Endothelial cell of umbilical vein (primary cell): ENCODE measurements around the gene CIBAR2. TPM values are rescaled to one million over a fixed set of nuclear protein-coding genes. Genes with fewer than 3 reads are reported as not detected.

Source experiments
- BruUV-seq: library from RNA; stranded (reverse); fragments of 400-500 nt; replicated peaks from 2 replicates; lab custom pipeline; 2021; lab: Mats Ljungman, UMichigan
- CTCF ChIA-PET: fragments of 300-600, 350-600 bp; sonication (Branson Sonifier 250); formaldehyde crosslinking; loops from one replicate; lab custom pipeline; 2021; ENCODE audit warnings: antibody characterized with exemption, inconsistent platforms; lab: Charles Lee
- POLR2A ChIA-PET: fragments of 300-600, 350-600 bp; sonication (Branson Sonifier 250); formaldehyde crosslinking; loops from one replicate; lab custom pipeline; 2021; ENCODE audit warnings: antibody characterized with exemption, inconsistent platforms; lab: Charles Lee
- DNase-seq: peaks from one replicate; pipeline ENCODE4 v3.0.0-alpha.2; 2011; ENCODE audit warnings: low read depth, low spot score
- FAIRE-seq: peaks from 2 replicates; lab custom pipeline; 2011; peaks lifted over from hg19 to GRCh38; lab: Jason Lieb, UNC
- H2AFZ ChIP-seq: 2 replicates; pipeline ENCODE4 v1.6.0; 2012; ENCODE audit warnings: low read depth, low read length, control low read depth, inconsistent platforms
- H3K27ac ChIP-seq: 2 replicates; pipeline ENCODE4 v1.5.1; 2011; ENCODE audit warnings: low read depth, mild to moderate bottlenecking, control low read depth, low read length, moderate library complexity; ENCODE audit not compliant: insufficient read depth
- H3K27me3 ChIP-seq, 2 experiments: 2 replicates each; pipeline versions ENCODE4 v1.6.0 to v1.6.1; 2011; ENCODE audit warnings: low read length in 2 of 2, mixed read lengths in 1 of 2; ENCODE audit not compliant: control insufficient read depth in 2 of 2, insufficient read depth in 2 of 2
- H3K36me3 ChIP-seq, 2 experiments: 2 replicates in 1 of 2; 3 replicates in 1 of 2; pipeline ENCODE4 v1.5.1; 2011; ENCODE audit warnings: low read length in 2 of 2, mild to moderate bottlenecking in 1 of 2, moderate library complexity in 1 of 2; ENCODE audit not compliant: control insufficient read depth in 2 of 2, insufficient read depth in 2 of 2; ENCODE audit errors: extremely low read depth in 1 of 2
- H3K4me1 ChIP-seq: 3 replicates; pipeline ENCODE4 v1.5.1; 2011; ENCODE audit warnings: mild to moderate bottlenecking, low read length; ENCODE audit not compliant: control insufficient read depth, insufficient read depth; ENCODE audit errors: extremely low read depth
- H3K4me2 ChIP-seq: 2 replicates; pipeline ENCODE4 v1.6.1; 2011; ENCODE audit warnings: low read length, control low read depth, mixed read lengths; ENCODE audit not compliant: insufficient read depth
- H3K4me3 ChIP-seq, 3 experiments: fragments of 200-600 bp in 1 of 3; sonication (generic), shearing (Covaris generic) in 1 of 3; replicated peaks in 1 of 3; 2 replicates each; pipeline ENCODE4 v1.5.1; 2011 to 2016; ENCODE audit warnings: control low read depth in 3 of 3, low read length in 3 of 3, mild to moderate bottlenecking in 2 of 3, inconsistent platforms in 1 of 3, low read depth in 1 of 3, moderate library complexity in 1 of 3; ENCODE audit not compliant: insufficient read depth in 1 of 3
- H3K79me2 ChIP-seq: 2 replicates; pipeline ENCODE4 v1.6.0; 2012; ENCODE audit warnings: low read length, inconsistent platforms; ENCODE audit not compliant: control insufficient read depth, insufficient read depth
- H3K9ac ChIP-seq: replicated peaks from 2 replicates; pipeline ENCODE3; 2011; ENCODE audit warnings: low read length, control low read depth; ENCODE audit not compliant: insufficient read depth; ENCODE audit errors: extremely low read depth
- H3K9me1 ChIP-seq: replicated peaks from 3 replicates; pipeline ENCODE4 v1.6.0; 2011; ENCODE audit warnings: mild to moderate bottlenecking, low read length; ENCODE audit not compliant: control insufficient read depth, insufficient read depth; ENCODE audit errors: extremely low read depth
- H3K9me3 ChIP-seq: replicated peaks from 2 replicates; pipeline ENCODE4 v1.5.1; 2012; ENCODE audit warnings: low read length, inconsistent platforms; ENCODE audit not compliant: control insufficient read depth, insufficient read depth
- H4K20me1 ChIP-seq: replicated peaks from 2 replicates; pipeline ENCODE3; 2011; ENCODE audit warnings: mild to moderate bottlenecking, low read length; ENCODE audit not compliant: control insufficient read depth, insufficient read depth; ENCODE audit errors: extremely low read depth
- EZH2 ChIP-seq: IDR thresholded peaks from 2 replicates; pipeline ENCODE4 v1.6.1; 2012; ENCODE audit warnings: borderline replicate concordance, low read depth, mild to moderate bottlenecking, moderate library complexity, low read length, inconsistent platforms; ENCODE audit not compliant: severe bottlenecking
- FOS ChIP-seq: IDR thresholded peaks from 2 replicates; pipeline ENCODE4 v1.6.1; 2011; ENCODE audit warnings: mild to moderate bottlenecking, low read length, moderate library complexity, borderline replicate concordance; ENCODE audit not compliant: insufficient read depth
- GATA2 ChIP-seq: IDR thresholded peaks from 2 replicates; pipeline ENCODE4 v1.7.0; 2011; ENCODE audit warnings: low read depth, mild to moderate bottlenecking, moderate library complexity, mixed read lengths, low read length; ENCODE audit not compliant: insufficient read length, insufficient read depth
- JUN ChIP-seq: IDR thresholded peaks from 2 replicates; pipeline ENCODE4 v1.6.1; 2011; ENCODE audit warnings: borderline replicate concordance, low read depth; ENCODE audit not compliant: insufficient read length, insufficient read depth
- MYC ChIP-seq: IDR thresholded peaks from one replicate; pipeline ENCODE4 v1.6.1; 2011; ENCODE audit warnings: mild to moderate bottlenecking, low read depth, low read length
- POLR2A ChIP-seq: IDR thresholded peaks from 2 replicates; pipeline ENCODE4 v1.6.1; 2012; ENCODE audit warnings: low read depth, mild to moderate bottlenecking, control low read depth, low read length
- POLR2AphosphoS5 ChIP-seq: IDR thresholded peaks from 2 replicates; pipeline ENCODE4 v1.6.1; 2012; ENCODE audit warnings: low read depth, mild to moderate bottlenecking, control low read depth, low read length, moderate library complexity; ENCODE audit not compliant: insufficient read depth
- dilution Hi-C: fragments of 300-500 bp; cut with MboI; formaldehyde crosslinking; loops from one replicate; pipeline ENCODE4 v1.15.0; 2019; ENCODE audit warnings: low sequenced_read_pairs; ENCODE audit not compliant: extremely low pct_ligation_motif_present
- intact Hi-C: fragments of 100-400 bp; cut with micrococcal nuclease; formaldehyde crosslinking; loops from one replicate; pipeline ENCODE4 v1.10.0; 2022
- polyA plus RNA-seq, 4 experiments: library from polyadenylated mRNA; depleted of rRNA in 3 of 4; stranded (reverse) in 3 of 4; unstranded in 1 of 4; fragments of >200 nt; gene quantifications; 2 replicates each; pipeline versions ENCODE4 v1.2.1 to v1.2.3, GENCODE V29; 2011 to 2012; ENCODE audit warnings: missing spikeins in 1 of 4
- total RNA-seq: library from RNA; stranded (reverse); gene quantifications from 2 replicates; pipeline ENCODE4 v1.2.3, GENCODE V29; 2021
- TF ChIP-seq, protein P1 (sequence below), 2 donors: IDR thresholded peaks; 1 replicate in 1 of 2; 2 replicates in 1 of 2; pipeline ENCODE4 v1.5.1; 2011; ENCODE audit warnings: low read length in 2 of 2, mild to moderate bottlenecking in 2 of 2, moderate library complexity in 2 of 2, control low read depth in 1 of 2, inconsistent platforms in 1 of 2, low read depth in 1 of 2; ENCODE audit not compliant: insufficient read depth in 1 of 2; ENCODE audit errors: extremely low read depth in 1 of 2
- TF ChIP-seq, protein P2 (sequence below): IDR thresholded peaks from 2 replicates; pipeline ENCODE4 v1.6.1; 2011; ENCODE audit not compliant: insufficient read depth, insufficient read length

The CIBAR2 gene
- total and polyA plus RNA-seq, 2 donors (not counting 3 experiments of a cell fraction or from before 2014, with no cell fraction given) = 0.07 TPM; not detected in 1

DNA sequence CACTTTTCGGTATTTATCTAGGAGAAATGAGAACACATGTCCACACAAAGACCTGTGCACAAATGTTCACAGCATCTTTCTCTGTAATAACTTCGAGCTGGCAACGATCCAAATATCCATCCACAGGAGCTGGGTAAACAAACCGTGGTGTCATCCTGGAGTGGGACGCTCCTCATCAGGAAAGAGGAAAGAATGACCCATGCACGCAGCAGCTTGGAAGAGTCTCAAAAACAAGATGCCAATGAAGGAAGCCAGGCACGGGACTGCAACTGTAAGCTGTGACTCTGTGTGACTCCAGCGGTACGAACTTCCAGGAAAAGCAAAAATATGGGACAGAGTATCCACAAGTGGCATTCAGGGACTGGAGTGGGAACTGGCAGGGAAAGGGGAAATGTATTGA is 36.7 kb upstream of the CIBAR2 start:
- POLR2A ChIA-PET = no interaction called here
- peak; percentile 55 for FAIRE-seq
- CTCF ChIA-PET = interaction anchor here (0.8 to 2.3 kb wide), 7 partner anchors 9 to 126 kb away, joined by 3 to 11 read pairs (median 4); no protein-coding TSS in a partner anchor

DNA sequence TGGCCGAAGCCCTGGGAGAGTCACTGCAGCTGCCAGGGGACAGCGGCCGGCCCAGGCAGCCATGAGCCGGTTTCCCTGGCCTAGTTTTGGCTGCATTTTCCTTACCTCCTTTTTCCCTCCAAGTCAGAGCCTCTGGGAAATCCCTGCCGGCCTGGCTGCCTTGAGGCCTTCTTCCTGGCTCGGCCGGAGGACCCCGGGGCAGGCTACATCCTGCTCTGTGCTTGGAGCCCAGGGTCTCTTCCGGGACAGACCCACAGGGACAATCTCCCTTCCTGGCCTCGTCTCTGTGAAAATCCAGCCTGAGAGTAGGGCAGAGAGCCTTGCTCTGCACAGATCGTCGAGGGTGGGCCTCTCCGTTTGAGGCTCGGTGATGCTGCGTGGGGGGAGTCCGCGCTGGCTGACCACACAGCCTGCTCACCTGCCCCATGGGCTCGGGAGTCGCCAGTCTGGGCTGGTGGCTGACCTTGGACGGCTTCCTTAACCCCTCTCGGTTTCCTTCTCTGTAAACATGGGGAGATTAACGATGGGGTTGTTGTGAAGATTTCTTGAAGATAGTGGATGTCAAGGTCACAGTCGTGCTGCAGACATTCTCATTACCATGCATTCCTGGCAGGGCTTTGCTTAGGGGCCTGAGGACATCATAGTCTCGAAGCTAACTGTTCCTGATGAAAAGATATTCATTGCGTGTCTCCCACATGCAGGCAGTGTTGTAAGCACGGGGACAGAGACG is 34.8 kb upstream of the CIBAR2 start:
- no peak for DNase-seq
- H3K79me2 ChIP-seq = no peaks in the 10 kb centered on the region
- no TSS peak for BruUV-seq
- no peaks in the 10 kb centered on the region for H3K27me3 ChIP-seq
- intact Hi-C loops = no loop called here
- FAIRE-seq = no peak
- H3K4me3 ChIP-seq = no peak overlapping the region
- peaks cover 32% of the 10 kb centered on the region for H3K4me1 ChIP-seq
- no peaks in the 10 kb centered on the region for H3K36me3 ChIP-seq
- ChIA-PET POLR2A (no interaction called here), CTCF (no interaction called here)
- H2AFZ ChIP-seq = peak overlapping the region; percentile 50
- TF ChIP-seq EZH2 (no peak), JUN (no peak), MYC (no peak), POLR2AphosphoS5 (no peak), FOS (no peak), POLR2A (no peak), GATA2 (no peak)
- TF ChIP-seq, protein P1, sequence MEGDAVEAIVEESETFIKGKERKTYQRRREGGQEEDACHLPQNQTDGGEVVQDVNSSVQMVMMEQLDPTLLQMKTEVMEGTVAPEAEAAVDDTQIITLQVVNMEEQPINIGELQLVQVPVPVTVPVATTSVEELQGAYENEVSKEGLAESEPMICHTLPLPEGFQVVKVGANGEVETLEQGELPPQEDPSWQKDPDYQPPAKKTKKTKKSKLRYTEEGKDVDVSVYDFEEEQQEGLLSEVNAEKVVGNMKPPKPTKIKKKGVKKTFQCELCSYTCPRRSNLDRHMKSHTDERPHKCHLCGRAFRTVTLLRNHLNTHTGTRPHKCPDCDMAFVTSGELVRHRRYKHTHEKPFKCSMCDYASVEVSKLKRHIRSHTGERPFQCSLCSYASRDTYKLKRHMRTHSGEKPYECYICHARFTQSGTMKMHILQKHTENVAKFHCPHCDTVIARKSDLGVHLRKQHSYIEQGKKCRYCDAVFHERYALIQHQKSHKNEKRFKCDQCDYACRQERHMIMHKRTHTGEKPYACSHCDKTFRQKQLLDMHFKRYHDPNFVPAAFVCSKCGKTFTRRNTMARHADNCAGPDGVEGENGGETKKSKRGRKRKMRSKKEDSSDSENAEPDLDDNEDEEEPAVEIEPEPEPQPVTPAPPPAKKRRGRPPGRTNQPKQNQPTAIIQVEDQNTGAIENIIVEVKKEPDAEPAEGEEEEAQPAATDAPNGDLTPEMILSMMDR (IDR thresholded peaks at IDR 0.05; ENCODE audit: extremely low read depth in 1 of 2, insufficient read depth in 1 of 2, low read depth in 1 of 2, low read length in 2 of 2) = no peak
- TF ChIP-seq, protein P2, sequence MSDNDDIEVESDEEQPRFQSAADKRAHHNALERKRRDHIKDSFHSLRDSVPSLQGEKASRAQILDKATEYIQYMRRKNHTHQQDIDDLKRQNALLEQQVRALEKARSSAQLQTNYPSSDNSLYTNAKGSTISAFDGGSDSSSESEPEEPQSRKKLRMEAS = no peak
- H4K20me1 ChIP-seq = no peaks in the 10 kb centered on the region
- no peaks in the 10 kb centered on the region for H3K9me3 ChIP-seq
- dilution Hi-C loops = no loop called here
- no peak overlapping the region for H3K27ac ChIP-seq
- H3K9ac ChIP-seq = no peak overlapping the region
- H3K4me2 ChIP-seq = no peak overlapping the region
- no peaks in the 10 kb centered on the region for H3K9me1 ChIP-seq

More for the DNA sequence above, 36.7 kb upstream of the CIBAR2 start:
- no peak for DNase-seq
- intact Hi-C loops (no loop called here), dilution Hi-C loops (no loop called here)
- H3K36me3 ChIP-seq = no peaks in the 10 kb centered on the region
- no peaks in the 10 kb centered on the region for H4K20me1 ChIP-seq
- TF ChIP-seq GATA2 = no peak
- no peak for TF ChIP-seq JUN
- no peak overlapping the region for H3K4me2 ChIP-seq
- no peak overlapping the region for H3K4me3 ChIP-seq
- H3K4me1 ChIP-seq = peaks cover 28% of the 10 kb centered on the region
- H3K9ac ChIP-seq = no peak overlapping the region
- H3K9me3 ChIP-seq = no peaks in the 10 kb centered on the region
- H3K27ac ChIP-seq = no peak overlapping the region
- BruUV-seq = no TSS peak
- H2AFZ ChIP-seq = no peak overlapping the region
- no peaks in the 10 kb centered on the region for H3K9me1 ChIP-seq
- no peaks in the 10 kb centered on the region for H3K27me3 ChIP-seq
- H3K79me2 ChIP-seq = no peaks in the 10 kb centered on the region
